HCT116 (cell line): Measurements from ENCODE around the gene EPN1.

Experiments
- CBX3 ChIP-seq: IDR thresholded peaks from 2 replicates; pipeline ENCODE4 v1.6.1; 2012; ENCODE audit warnings: low read depth
- POLR2AphosphoS5 ChIP-seq: IDR thresholded peaks from 2 replicates; pipeline ENCODE4 v1.6.1; 2011; ENCODE audit warnings: mild to moderate bottlenecking, low read depth, low read length, moderate library complexity

GRCh38 chr19:55644191-55644833 is 30.7 kb upstream of the EPN1 start:
- TF ChIP-seq POLR2AphosphoS5, result no peak
- TF ChIP-seq CBX3, result no peak
